H1 (cell line): ENCODE measurements around the gene INIP. TPM values are rescaled to one million over a fixed set of nuclear protein-coding genes. Genes with fewer than 3 reads are reported as not detected.

Experiments
- CTCF ChIA-PET: fragments of 300-600 bp; sonication (Branson Sonifier 250); formaldehyde crosslinking; loops from one replicate; lab custom pipeline; 2021; ENCODE audit not compliant: partially characterized antibody; lab: Charles Lee
- POLR2A ChIA-PET: fragments of 300-600 bp; sonication (Branson Sonifier 250); formaldehyde crosslinking; loops from one replicate; lab custom pipeline; 2021; ENCODE audit warnings: inconsistent platforms; ENCODE audit not compliant: partially characterized antibody; lab: Charles Lee
- DNase-seq, 2 experiments: peaks; one replicate each; pipeline versions ENCODE4 v3.0.0 to v3.0.0-alpha.2; 2010 to 2022; ENCODE audit warnings: low spot score in 2 of 2, low read depth in 1 of 2, mixed read lengths in 1 of 2
- FAIRE-seq: peaks from 2 replicates; lab custom pipeline; 2011; peaks lifted over from hg19 to GRCh38; lab: Jason Lieb, UNC
- H2AFZ ChIP-seq: 2 replicates; pipeline ENCODE4 v1.8.1; 2012; ENCODE audit warnings: low read length, inconsistent platforms
- H2AK5ac ChIP-seq: 2 replicates; pipeline ENCODE4 v1.6.1; 2013; ENCODE audit warnings: low read depth, low read length
- H2BK120ac ChIP-seq: replicated peaks from 2 replicates; pipeline ENCODE3; 2013; ENCODE audit warnings: low read depth, low read length, inconsistent platforms
- H2BK12ac ChIP-seq: 2 replicates; pipeline ENCODE4 v1.6.1; 2013; ENCODE audit warnings: low read depth, low read length
- H2BK15ac ChIP-seq: 2 replicates; pipeline ENCODE4 v1.6.1; 2013; ENCODE audit warnings: low read length
- H2BK20ac ChIP-seq: 2 replicates; pipeline ENCODE4 v1.6.1; 2013; ENCODE audit warnings: low read length
- H2BK5ac ChIP-seq: 2 replicates; pipeline ENCODE4 v1.6.1; 2013; ENCODE audit warnings: low read depth, low read length
- H3K14ac ChIP-seq: 2 replicates; pipeline ENCODE4 v1.6.1; 2013; ENCODE audit warnings: inconsistent platforms; ENCODE audit not compliant: insufficient read length
- H3K18ac ChIP-seq: 2 replicates; pipeline ENCODE4 v1.6.1; 2013; ENCODE audit warnings: low read length; ENCODE audit errors: extremely low read depth
- H3K23ac ChIP-seq: 2 replicates; pipeline ENCODE4 v1.6.1; 2013; ENCODE audit warnings: inconsistent platforms; ENCODE audit not compliant: insufficient read length
- H3K23me2 ChIP-seq: 2 replicates; pipeline ENCODE4 v1.6.1; 2013; ENCODE audit warnings: low read depth, low read length
- H3K27ac ChIP-seq: 2 replicates; pipeline ENCODE4 v1.6.1; 2011; ENCODE audit warnings: low read depth, low read length, inconsistent platforms
- H3K27me3 ChIP-seq, 4 experiments: replicated peaks in 1 of 4; 1 replicate in 1 of 4; 2 replicates in 3 of 4; pipeline versions ENCODE4 v1.6.1 to v1.8.1; 2011 to 2013; ENCODE audit warnings: low read length in 3 of 4, mild to moderate bottlenecking in 3 of 4, inconsistent platforms in 2 of 4, mixed read lengths in 2 of 4, moderate library complexity in 1 of 4; ENCODE audit not compliant: control insufficient read depth in 3 of 4, insufficient read depth in 3 of 4; ENCODE audit errors: extremely low read depth in 1 of 4
- H3K36me3 ChIP-seq, 4 experiments: 2 replicates each; pipeline versions ENCODE4 v1.6.1 to v1.8.1; 2011 to 2013; ENCODE audit warnings: mild to moderate bottlenecking in 4 of 4, low read length in 3 of 4, moderate library complexity in 2 of 4, control low read depth in 1 of 4, inconsistent platforms in 1 of 4; ENCODE audit not compliant: insufficient read depth in 4 of 4, control insufficient read depth in 2 of 4
- H3K4ac ChIP-seq: replicated peaks from 2 replicates; pipeline ENCODE3; 2013; ENCODE audit warnings: low read length, low read depth, mixed read lengths, inconsistent platforms; ENCODE audit not compliant: insufficient read length
- H3K4me1 ChIP-seq, 4 experiments: replicated peaks in 1 of 4; 1 replicate in 1 of 4; 2 replicates in 3 of 4; pipeline versions ENCODE4 v1.6.1 to v1.8.1; 2011 to 2013; ENCODE audit warnings: low read length in 3 of 4, inconsistent platforms in 2 of 4, mixed read lengths in 1 of 4; ENCODE audit not compliant: insufficient read depth in 4 of 4, control insufficient read depth in 3 of 4
- H3K4me2 ChIP-seq, 2 experiments: 2 replicates each; pipeline versions ENCODE4 v1.6.1 to v1.8.1; 2011 to 2013; ENCODE audit warnings: low read depth in 2 of 2, low read length in 2 of 2, control low read depth in 1 of 2, inconsistent platforms in 1 of 2, mild to moderate bottlenecking in 1 of 2; ENCODE audit not compliant: insufficient read depth in 1 of 2
- H3K4me3 ChIP-seq, 4 experiments: fragments of 200-600, 300-600 bp in 1 of 4; sonication (generic), shearing (Covaris generic), sonication (Bioruptor Twin) in 1 of 4; 2 replicates each; pipeline versions ENCODE4 v1.5.1 to v1.8.1; 2011 to 2016; ENCODE audit warnings: low read length in 4 of 4, low read depth in 3 of 4, control low read depth in 2 of 4, inconsistent platforms in 2 of 4, mild to moderate bottlenecking in 2 of 4, mixed read lengths in 1 of 4, moderate library complexity in 1 of 4; ENCODE audit not compliant: insufficient read depth in 2 of 4; ENCODE audit errors: extremely low read depth in 1 of 4
- H3K56ac ChIP-seq: replicated peaks from 2 replicates; pipeline ENCODE3; 2013; ENCODE audit warnings: low read depth, mild to moderate bottlenecking, mixed read lengths, low read length, inconsistent platforms; ENCODE audit not compliant: insufficient read length
- H3K79me1 ChIP-seq: 2 replicates; pipeline ENCODE4 v1.6.1; 2013; ENCODE audit warnings: low read depth, low read length, control low read depth
- H3K79me2 ChIP-seq, 2 experiments: 2 replicates each; pipeline versions ENCODE4 v1.6.1 to v1.8.1; 2012 to 2013; ENCODE audit warnings: low read length in 2 of 2, mild to moderate bottlenecking in 2 of 2, inconsistent platforms in 1 of 2; ENCODE audit not compliant: insufficient read depth in 2 of 2, control insufficient read depth in 1 of 2
- H3K9ac ChIP-seq, 4 experiments: replicated peaks in 1 of 4; 1 replicate in 1 of 4; 2 replicates in 3 of 4; pipeline versions ENCODE4 v1.6.1 to v1.8.1; 2011 to 2013; ENCODE audit warnings: low read depth in 3 of 4, low read length in 3 of 4, control low read depth in 2 of 4, mild to moderate bottlenecking in 2 of 4, moderate library complexity in 2 of 4, inconsistent platforms in 1 of 4; ENCODE audit errors: extremely low read depth in 1 of 4
- H3K9me3 ChIP-seq, 2 experiments: 2 replicates each; pipeline versions ENCODE4 v1.6.1 to v1.8.1; 2012 to 2013; ENCODE audit warnings: mild to moderate bottlenecking in 2 of 2, moderate library complexity in 2 of 2, control low read depth in 1 of 2, inconsistent platforms in 1 of 2, low read depth in 1 of 2, low read length in 1 of 2, mixed read lengths in 1 of 2; ENCODE audit not compliant: insufficient read depth in 2 of 2
- H4K20me1 ChIP-seq, 2 experiments: replicated peaks in 1 of 2; 2 replicates each; pipeline versions ENCODE3 to v1.8.1; 2011 to 2013; ENCODE audit warnings: inconsistent platforms in 2 of 2, low read length in 2 of 2, mild to moderate bottlenecking in 1 of 2; ENCODE audit not compliant: insufficient read depth in 2 of 2, control insufficient read depth in 1 of 2
- H4K5ac ChIP-seq: 2 replicates; pipeline ENCODE4 v1.6.1; 2013; ENCODE audit warnings: low read length, low read depth, mixed read lengths, inconsistent platforms; ENCODE audit not compliant: insufficient read length
- H4K8ac ChIP-seq: 2 replicates; pipeline ENCODE4 v1.8.0; 2013; ENCODE audit warnings: mild to moderate bottlenecking, moderate library complexity, low read length, inconsistent platforms; ENCODE audit not compliant: insufficient read depth; ENCODE audit errors: extremely low read depth
- H4K91ac ChIP-seq: replicated peaks from 2 replicates; pipeline ENCODE3; 2013; ENCODE audit warnings: low read length, mixed read lengths, inconsistent platforms; ENCODE audit not compliant: insufficient read length
- CBX8 ChIP-seq: fragments of 300-800, 300-1000 bp; sonication (generic); IDR thresholded peaks from 2 replicates; pipeline ENCODE4 v1.7.1; 2016; ENCODE audit warnings: low read depth, low read length, borderline replicate concordance
- WGBS, 2 experiments: shearing (Covaris generic) in 1 of 2; methylation state at CpG; one replicate each; pipeline versions ENCODE4 v1.1.6 to v1.1.7; 2013 to 2015; ENCODE audit warnings: low lambda C conversion rate in 2 of 2, mixed read lengths in 2 of 2, inconsistent platforms in 1 of 2, low coverage in 1 of 2, missing lambda C conversion rate in 1 of 2; ENCODE audit not compliant: insufficient replicate concordance in 2 of 2, insufficient coverage in 1 of 2, insufficient read length in 1 of 2; ENCODE audit errors: extremely low coverage in 1 of 2, missing lambda C conversion rate in 1 of 2; 5-methylcytosine and 5-hydroxymethylcytosine counted together
- polyA plus RNA-seq, 7 experiments: library from polyadenylated mRNA; depleted of rRNA in 3 of 7; stranded (reverse) in 5 of 7; unstranded in 2 of 7; fragments of >200 nt in 5 of 7; fragments of 200-250 nt in 2 of 7; gene quantifications; 1 replicate in 5 of 7; 2 replicates in 1 of 7; 4 replicates in 1 of 7; pipeline versions ENCODE4 v1.2.1 to v1.2.3, GENCODE V29; 2011 to 2013; ENCODE audit warnings: missing spikeins in 2 of 7, mixed read lengths in 2 of 7
- total RNA-seq: library from RNA; stranded (reverse); fragmentation: NEBNext Ultra II Directional; extraction: Animal tissue kit (Norgen Biotek cat#: 25700); gene quantifications from 2 replicates; pipeline ENCODE4 v1.2.1, GENCODE V29; 2021

INIP gene
- total and polyA plus RNA-seq, 2 of the 8 experiments (the other 6 are each of a cell fraction or from before 2014, with no cell fraction given), result 10.7 to 18.3 TPM

- Histone ChIP-seq H3K79me2 (peaks cover 0 to 5% of the 10 kb centered on the region in 2 experiments; a peak in 1 of 4 replicates), H4K8ac (no peak overlapping the region), H4K20me1 (peaks cover 0 to 1% of the 10 kb centered on the region in 2 experiments), H4K91ac (no peak overlapping the region), H3K4me2 (no peak overlapping the region), H3K23me2 (no peaks in the 10 kb centered on the region), H2BK5ac (no peak overlapping the region), H3K9ac (no peak overlapping the region), H3K14ac (no peak overlapping the region), H3K36me3 (peaks cover 0 to 4% (median 0%) of the 10 kb centered on the region in 4 experiments; a peak in 1 of 8 replicates), H3K79me1 (peaks cover 2% of the 10 kb centered on the region; the same call in 1 of the 2 replicates), H2BK120ac (no peak overlapping the region), H3K18ac (no peak overlapping the region), H3K4me3 (no peak overlapping the region), H2BK12ac (no peak overlapping the region), H3K4ac (no peak overlapping the region), H3K9me3 (no peaks in the 10 kb centered on the region), H2BK20ac (no peak overlapping the region), H2BK15ac (no peak overlapping the region), H4K5ac (no peak overlapping the region), H3K27ac (no peak overlapping the region), H3K56ac (no peak overlapping the region), H2AFZ (no peak overlapping the region), H3K27me3 (no peaks in the 10 kb centered on the region), H3K23ac (no peak overlapping the region), H3K4me1 (no peaks in the 10 kb centered on the region), H2AK5ac (no peak overlapping the region)
- FAIRE-seq (no peak), DNase-seq (no peak)
- 91% methylated on average over 5 of the region's 5 CpGs; no CpG with 5 or more reads in 1 of the 2 experiments for WGBS, 2 experiments
- CTCF ChIA-PET, result no interaction called here
- POLR2A ChIA-PET, result no interaction called here
- no peak for TF ChIP-seq CBX8
Observed at GRCh38 chr9:112699230-112699629, 18.7 kb downstream of the INIP start.
